GM19043 (cell line): Measurements from ENCODE around the gene PCDHGA8.
"Not testable (repeated sequence)": the region's sequence is repeated elsewhere in the genome, so short reads cannot be mapped to it uniquely, and the experiment has no call there.

Experiments
- ATAC-seq: cut with Tn5 transposase; IDR thresholded peaks from one replicate; pipeline ENCODE4 v1.9.1; 2021; ENCODE audit warnings: low read depth; ENCODE audit not compliant: unreplicated experiment

PCDHGA8 gene

GRCh38 chr5:141369994-141370848 lies 22.2 kb upstream of the PCDHGA8 start, which contains the start of gene PCDHGB3:
PCDHGB3 (plus strand) TSS chr5:141370242; CDS start chr5:141370395, 153 bp downstream.
- ATAC-seq = peak; percentile 74

- ATAC-seq = no peak
These were observed 20.6 kb upstream of the PCDHGA8 start for GRCh38 chr5:141371572-141372475.

GRCh38 chr5:141373673-141374317 lies 18.6 kb upstream of the PCDHGA8 start, which contains the start of gene PCDHGA6:
PCDHGA6 (plus strand) TSS chr5:141373891; CDS start chr5:141374084, 193 bp downstream.
- ATAC-seq = no peak

GRCh38 chr5:141374627-141375026 lies 17.8 kb upstream of the PCDHGA8 start:
- ATAC-seq = no peak

- ATAC-seq = not testable (repeated sequence)
These were observed 16.8 kb upstream of the PCDHGA8 start for GRCh38 chr5:141375444-141376155.

- no peak for ATAC-seq
These were observed 9.8 kb upstream of the PCDHGA8 start, which contains the start of gene PCDHGA7 for GRCh38 chr5:141382469-141383294. PCDHGA7 (plus strand) TSS chr5:141382742; CDS start chr5:141382900, 158 bp downstream.

GRCh38 chr5:141383345-141383744 lies 9.1 kb upstream of the PCDHGA8 start:
- no peak for ATAC-seq

- no peak for ATAC-seq
These were observed 7.8 kb upstream of the PCDHGA8 start for GRCh38 chr5:141384471-141385267.

- not testable (repeated sequence) for ATAC-seq
These were observed 4.7 kb upstream of the PCDHGA8 start, which contains the start of gene PCDHGB4 for GRCh38 chr5:141387557-141388311. PCDHGB4 (plus strand) TSS chr5:141387698; CDS start chr5:141387885, 187 bp downstream.

- ATAC-seq = no peak
These were observed 3.8 kb upstream of the PCDHGA8 start for GRCh38 chr5:141388661-141389060.

- no peak for ATAC-seq
These were observed 3.0 kb upstream of the PCDHGA8 start for GRCh38 chr5:141389153-141390042.

GRCh38 chr5:141393267-141393666 lies 834 bp downstream of the PCDHGA8 start:
- ATAC-seq = no peak

- ATAC-seq = not testable (repeated sequence)
These were observed 2.2 kb downstream of the PCDHGA8 start for GRCh38 chr5:141394401-141395187.

- ATAC-seq = peak; percentile 96
These were observed 5.5 kb downstream of the PCDHGA8 start, which contains the start of gene PCDHGB5 for GRCh38 chr5:141397756-141398551. PCDHGB5 (plus strand) TSS chr5:141397947; CDS start chr5:141398128, 181 bp downstream.

GRCh38 chr5:141398608-141399007 lies 6.2 kb downstream of the PCDHGA8 start:
- no peak for ATAC-seq
